Sigmoid colon (tissue), 4 donors: ENCODE results near the gene RAB39A.

Experiments
- CTCF ChIP-seq, 4 experiments: fragments of 450-650 bp in 3 of 4; fragments of 200-600 bp in 1 of 4; IDR thresholded peaks; one replicate each; pipeline ENCODE4 v1.5.1; 2016 to 2019; ENCODE audit warnings: antibody characterized with exemption in 4 of 4, mild to moderate bottlenecking in 3 of 4, moderate library complexity in 2 of 4
- EP300 ChIP-seq, 4 donors: sonication (generic); formaldehyde crosslinking; IDR thresholded peaks; one replicate each; pipeline ENCODE4 v1.6.1; 2017; ENCODE audit warnings: antibody characterized with exemption in 4 of 4
- POLR2A ChIP-seq, 2 donors: fragments of 450-650 bp; IDR thresholded peaks; one replicate each; pipeline ENCODE4 v1.6.1; 2016; ENCODE audit warnings: antibody characterized with exemption in 2 of 2, mild to moderate bottlenecking in 2 of 2, moderate library complexity in 2 of 2

- TF ChIP-seq CTCF (IDR thresholded peaks at IDR 0.05) (peak; percentile 59 to 90 (median 80)), EP300 (IDR thresholded peaks at IDR 0.05) (peak in 1 of 4 donors; percentile 18), POLR2A (IDR thresholded peaks at IDR 0.05) (peak in 1 of 2 donors; percentile 54)
Measured at GRCh38 chr11:108008656-108009496, 80.6 kb downstream of the RAB39A start, which contains the start of gene CUL5.
